GM12864 (cell line): Measurements from ENCODE around the gene SECISBP2.
A peak's percentile ranks its signal among the peaks of the same experiment; 100 is the strongest.

Source experiments
- DNase-seq: peaks from one replicate; pipeline ENCODE4 v3.0.0-alpha.2; 2011; ENCODE audit warnings: low read depth
- H3K4me3 ChIP-seq: 2 replicates; pipeline ENCODE4 v1.5.1; 2011; ENCODE audit warnings: mild to moderate bottlenecking, low read depth, low read length, control low read depth
- TF ChIP-seq, protein P1 (sequence below): IDR thresholded peaks from 2 replicates; pipeline ENCODE4 v1.5.1; 2011; ENCODE audit warnings: low read depth, mild to moderate bottlenecking, moderate library complexity, low read length, control low read depth, inconsistent platforms; ENCODE audit errors: missing control alignments

SECISBP2 gene

DNA sequence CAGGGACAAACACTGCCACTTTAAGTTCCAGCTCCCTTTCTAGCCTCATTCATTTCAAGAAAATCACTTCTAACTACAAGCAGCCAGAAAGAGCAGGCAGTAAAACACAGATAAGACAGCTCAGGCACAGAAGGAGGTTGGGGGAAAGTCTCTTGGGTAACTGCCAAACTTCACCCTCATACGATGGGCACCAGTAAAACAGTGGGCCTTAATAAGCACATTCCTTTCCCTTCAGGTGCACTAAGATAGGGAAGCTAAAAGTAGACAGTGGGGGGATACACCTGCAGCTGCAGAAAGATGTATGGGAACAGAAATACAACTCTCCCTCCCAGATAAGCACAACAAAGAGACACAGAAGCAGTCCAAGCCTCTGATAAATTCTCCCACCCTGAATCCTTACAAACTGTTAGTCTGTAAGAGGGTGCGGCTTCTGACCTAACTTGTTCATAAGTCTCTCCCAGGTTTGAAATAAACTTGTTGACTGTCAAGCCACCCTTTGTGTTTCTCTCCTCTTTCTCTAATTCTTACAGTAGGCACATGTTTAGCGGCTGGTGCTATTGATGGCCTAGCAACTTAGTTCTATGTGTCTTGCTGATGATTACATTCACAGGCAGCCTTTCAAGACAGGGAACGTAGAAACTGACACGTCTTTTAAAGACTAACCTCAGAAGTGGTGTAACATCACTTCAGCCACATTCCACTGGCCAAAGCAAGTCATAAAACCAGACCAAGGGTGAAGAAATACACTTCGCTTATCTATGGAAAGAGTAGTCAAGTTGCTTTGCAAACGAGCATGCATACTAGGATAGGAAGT lies 14.1 kb upstream of the SECISBP2 start:
- no peak for DNase-seq
- TF ChIP-seq, protein P1, sequence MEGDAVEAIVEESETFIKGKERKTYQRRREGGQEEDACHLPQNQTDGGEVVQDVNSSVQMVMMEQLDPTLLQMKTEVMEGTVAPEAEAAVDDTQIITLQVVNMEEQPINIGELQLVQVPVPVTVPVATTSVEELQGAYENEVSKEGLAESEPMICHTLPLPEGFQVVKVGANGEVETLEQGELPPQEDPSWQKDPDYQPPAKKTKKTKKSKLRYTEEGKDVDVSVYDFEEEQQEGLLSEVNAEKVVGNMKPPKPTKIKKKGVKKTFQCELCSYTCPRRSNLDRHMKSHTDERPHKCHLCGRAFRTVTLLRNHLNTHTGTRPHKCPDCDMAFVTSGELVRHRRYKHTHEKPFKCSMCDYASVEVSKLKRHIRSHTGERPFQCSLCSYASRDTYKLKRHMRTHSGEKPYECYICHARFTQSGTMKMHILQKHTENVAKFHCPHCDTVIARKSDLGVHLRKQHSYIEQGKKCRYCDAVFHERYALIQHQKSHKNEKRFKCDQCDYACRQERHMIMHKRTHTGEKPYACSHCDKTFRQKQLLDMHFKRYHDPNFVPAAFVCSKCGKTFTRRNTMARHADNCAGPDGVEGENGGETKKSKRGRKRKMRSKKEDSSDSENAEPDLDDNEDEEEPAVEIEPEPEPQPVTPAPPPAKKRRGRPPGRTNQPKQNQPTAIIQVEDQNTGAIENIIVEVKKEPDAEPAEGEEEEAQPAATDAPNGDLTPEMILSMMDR: no peak

DNA sequence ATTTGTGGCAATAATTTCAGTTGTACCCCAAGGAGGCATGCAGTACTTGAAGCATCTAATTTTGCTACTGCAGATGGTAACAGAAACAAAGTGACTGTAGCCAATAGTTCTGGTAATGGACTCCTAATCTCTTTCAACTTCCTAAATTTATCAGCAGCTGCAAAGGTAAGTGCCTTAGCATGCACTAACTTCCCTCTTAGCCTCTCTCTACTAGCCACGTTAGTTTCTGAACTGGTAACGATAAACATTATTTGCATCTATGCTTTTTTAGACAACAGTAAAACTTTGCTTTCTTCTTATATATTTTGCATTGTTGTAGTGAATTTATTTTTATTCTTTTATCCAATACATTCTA lies 13.5 kb upstream of the SECISBP2 start:
- TF ChIP-seq, protein P1: no peak
- DNase-seq: no peak
- H3K4me3 ChIP-seq: no peak overlapping the region

More for the DNA sequence above, 14.1 kb upstream of the SECISBP2 start:
- H3K4me3 ChIP-seq: no peak overlapping the region

DNA sequence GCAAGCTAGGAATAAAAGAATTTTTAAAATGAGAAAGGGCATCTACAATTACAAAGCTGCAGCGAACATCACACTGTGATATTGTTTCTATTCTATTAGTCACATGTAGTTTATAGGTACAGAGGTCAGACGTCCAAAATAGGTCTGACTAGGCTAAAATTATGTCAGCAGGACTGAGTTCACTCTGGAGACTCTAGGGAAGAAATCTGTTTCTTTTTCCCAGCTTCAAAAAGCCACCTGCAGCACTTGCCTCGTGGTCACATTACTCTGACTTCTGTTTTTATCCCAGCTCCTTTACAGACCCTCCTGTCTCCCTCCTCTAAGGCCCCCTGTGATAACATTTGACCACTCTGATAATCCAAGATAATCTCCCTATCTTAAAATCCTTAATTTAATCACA lies 12.4 kb upstream of the SECISBP2 start:
- H3K4me3 ChIP-seq: no peak overlapping the region
- DNase-seq: no peak
- TF ChIP-seq, protein P1: no peak

DNA sequence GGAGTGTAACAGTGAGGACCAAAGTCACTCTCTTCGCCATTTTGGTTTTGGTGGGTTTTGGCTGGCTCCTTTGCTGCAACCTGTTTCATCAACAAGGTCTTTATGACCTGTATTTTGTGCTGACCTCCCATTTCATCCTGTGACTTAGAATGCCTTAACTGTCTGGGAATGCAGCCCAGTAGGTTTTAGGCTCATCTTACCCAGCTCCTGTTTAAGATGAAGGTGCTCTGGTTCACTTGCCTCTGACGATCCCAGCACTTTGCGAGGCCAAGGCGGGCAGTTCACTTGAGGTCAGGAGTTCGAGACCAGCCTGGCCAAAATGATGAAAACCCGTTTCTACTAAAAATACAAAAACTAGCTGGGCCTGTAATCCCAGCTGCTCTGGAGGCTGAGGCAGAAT lies 9.1 kb upstream of the SECISBP2 start:
- no peak overlapping the region for H3K4me3 ChIP-seq
- no peak for DNase-seq
- TF ChIP-seq, protein P1: no peak

DNA sequence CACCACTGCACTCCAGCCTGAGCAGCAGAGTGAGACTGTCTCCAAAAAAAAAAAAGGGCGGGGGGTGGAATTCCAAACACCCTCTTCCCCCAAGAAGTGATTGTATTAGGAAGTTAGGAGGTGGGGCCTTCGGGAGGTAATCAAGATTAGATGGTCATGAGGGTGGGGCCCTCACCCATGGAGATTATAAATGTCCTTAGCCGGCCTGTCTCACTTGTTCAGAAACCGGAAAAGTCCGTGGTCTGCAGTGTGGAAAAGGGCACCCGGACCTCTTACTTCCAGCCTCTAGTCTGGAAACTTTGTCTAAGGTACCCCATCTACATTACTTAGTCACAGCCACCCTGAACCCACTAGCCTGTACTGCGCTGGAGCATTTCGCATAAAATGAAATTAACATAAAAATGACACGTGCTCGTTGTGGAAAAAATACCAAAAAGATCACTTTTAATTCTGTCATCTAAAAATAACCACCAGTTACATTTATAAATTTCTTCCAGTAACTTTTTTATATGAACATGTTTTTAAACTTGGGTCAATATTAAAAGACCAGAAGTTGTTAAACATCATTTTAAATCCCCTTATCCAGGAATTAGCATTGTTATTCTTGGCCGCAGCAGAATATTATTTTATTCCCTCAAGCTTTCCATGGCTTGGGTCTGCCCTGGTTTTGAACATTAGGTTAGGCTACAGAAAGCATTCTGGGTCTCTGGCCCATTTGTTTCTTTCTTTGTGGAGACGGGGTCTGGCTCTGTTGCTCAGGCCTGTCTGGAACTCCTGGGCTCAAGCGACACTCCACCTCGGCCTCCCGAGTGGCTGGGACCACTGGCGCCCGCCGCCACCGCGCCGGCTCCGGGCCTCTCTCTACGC lies 8.5 kb upstream of the SECISBP2 start:
- TF ChIP-seq, protein P1: no peak
- peak overlapping the region; percentile 89 for H3K4me3 ChIP-seq
- no peak for DNase-seq

DNA sequence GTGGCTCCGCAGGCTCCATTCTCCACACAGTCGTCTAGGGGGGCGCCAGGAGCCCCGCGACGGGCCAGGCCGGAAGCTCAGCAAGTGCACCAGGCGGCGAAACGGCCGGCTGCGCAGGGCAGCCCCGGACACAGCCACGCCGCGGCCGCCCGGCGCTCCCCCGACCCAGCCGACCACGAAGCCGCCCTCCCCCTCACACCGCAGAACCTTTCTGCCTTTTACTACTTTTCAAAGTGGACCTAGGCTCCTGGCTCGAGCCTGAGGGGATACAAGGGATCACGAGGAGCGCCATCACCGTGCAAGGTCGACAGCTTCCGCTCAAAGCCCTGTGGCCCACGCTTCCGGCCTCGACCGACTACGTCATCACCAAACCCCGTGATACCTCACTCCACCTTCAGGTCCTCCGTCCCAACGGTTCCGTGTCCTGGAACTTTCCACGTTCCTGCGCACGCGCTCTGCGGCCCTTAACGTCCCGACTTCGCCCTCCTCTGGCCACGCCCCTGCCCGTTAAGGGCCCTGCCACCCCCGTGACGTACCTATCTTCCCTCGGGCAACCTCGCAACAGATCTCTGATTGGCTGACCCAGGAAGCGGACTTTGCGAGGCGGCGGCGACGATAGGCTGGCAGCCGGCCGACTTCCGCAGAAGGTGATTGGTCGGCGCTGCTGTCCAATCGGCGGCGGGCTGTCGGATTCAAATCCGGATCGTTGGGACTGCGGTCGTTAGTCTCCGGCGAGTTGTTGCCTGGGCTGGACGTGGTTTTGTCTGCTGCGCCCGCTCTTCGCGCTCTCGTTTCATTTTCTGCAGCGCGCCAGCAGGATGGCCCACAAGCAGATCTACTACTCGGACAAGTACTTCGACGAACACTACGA lies 7.6 kb upstream of the SECISBP2 start, which contains the start of gene CKS2:
TSS of gene CKS2 (plus strand) at position 721 of the 871 bp plus-strand sequence. CDS start at position 819, 98 bp downstream.
- TF ChIP-seq, protein P1: no peak
- peak within 1 kb of the TSS; percentile 89 for H3K4me3 ChIP-seq
- DNase-seq: peak; percentile 100
